SJCRH30 (cell line): ENCODE measurements around the gene NCDN. TPM values are rescaled to one million over a fixed set of nuclear protein-coding genes. Genes with fewer than 3 reads are reported as not detected.
A peak's percentile ranks its signal among the peaks of the same experiment; 100 is the strongest.

Experiments
- DNase-seq, 2 experiments: peaks; one replicate each; pipeline ENCODE4 v3.0.0-alpha.2; 2015 to 2020
- H3K27ac ChIP-seq: fragments of 250-450 bp; sonication (Bioruptor Pico); 2 replicates; pipeline ENCODE4 v1.5.1; 2020; ENCODE audit warnings: mild to moderate bottlenecking, moderate library complexity
- H3K27me3 ChIP-seq: fragments of 250-450 bp; sonication (Bioruptor Pico); 2 replicates; pipeline ENCODE4 v1.5.1; 2020; ENCODE audit warnings: mild to moderate bottlenecking, moderate library complexity
- H3K36me3 ChIP-seq: fragments of 250-450 bp; sonication (Bioruptor Pico); 2 replicates; pipeline ENCODE4 v1.5.1; 2020; ENCODE audit warnings: mild to moderate bottlenecking, moderate library complexity
- H3K4me1 ChIP-seq: fragments of 250-450 bp; sonication (Bioruptor Pico); 2 replicates; pipeline ENCODE4 v1.5.1; 2020; ENCODE audit warnings: mild to moderate bottlenecking, moderate library complexity
- H3K4me3 ChIP-seq: fragments of 250-450 bp; sonication (Bioruptor Pico); 2 replicates; pipeline ENCODE4 v1.5.1; 2020; ENCODE audit warnings: mild to moderate bottlenecking, moderate library complexity
- H3K9me3 ChIP-seq: fragments of 250-450 bp; sonication (Bioruptor Pico); replicated peaks from 2 replicates; pipeline ENCODE4 v1.5.1; 2020; ENCODE audit warnings: mild to moderate bottlenecking, moderate library complexity
- total RNA-seq: library from RNA; depleted of rRNA; stranded (reverse); fragments of >200 nt; shearing (Covaris generic); gene quantifications from 2 replicates; pipeline ENCODE4 v1.2.3, GENCODE V29; 2014

The NCDN gene
- total RNA-seq, 1 experiment from 2014 or later = 21.7 TPM

DNA sequence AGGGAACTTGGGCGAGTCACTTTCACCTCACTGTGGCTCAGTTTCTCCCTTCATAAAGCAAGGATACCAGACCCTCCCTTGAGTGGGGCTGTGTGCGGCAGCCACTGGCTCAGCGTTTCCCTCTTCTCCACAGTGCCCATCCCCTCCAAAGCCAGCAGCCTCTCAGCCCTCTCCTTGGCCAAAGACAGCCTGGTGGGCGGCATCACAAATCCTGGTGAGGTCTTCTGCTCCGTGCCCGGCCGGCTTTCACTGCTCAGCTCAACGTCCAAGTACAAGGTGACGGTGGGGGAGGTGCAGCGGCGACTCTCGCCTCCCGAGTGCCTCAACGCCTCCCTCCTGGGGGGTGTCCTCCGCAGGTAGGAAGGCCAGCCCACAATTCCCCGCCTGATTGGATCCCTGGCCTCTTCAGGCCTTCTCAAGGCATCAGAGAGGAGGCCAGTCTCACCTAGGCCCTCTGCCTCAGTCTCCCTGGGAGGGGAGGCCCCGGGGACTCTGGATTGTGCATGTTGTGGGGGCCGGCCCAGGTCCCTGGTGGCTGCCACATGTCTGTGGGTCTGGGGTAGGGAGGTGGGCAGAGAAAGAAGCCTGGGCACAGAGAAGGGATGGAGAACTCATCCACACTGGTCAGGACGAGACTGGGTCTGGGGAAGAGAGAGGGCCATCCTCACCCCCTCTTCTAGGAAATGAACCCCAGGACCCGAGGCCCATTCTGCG is 30.8 kb downstream of the NCDN start:
- Histone ChIP-seq H3K27me3 (no peaks in the 10 kb centered on the region), H3K9me3 (no peaks in the 10 kb centered on the region), H3K27ac (no peak overlapping the region), H3K4me3 (no peak overlapping the region), H3K36me3 (peaks cover 27% of the 10 kb centered on the region), H3K4me1 (no peaks in the 10 kb centered on the region)
- no peak for DNase-seq

DNA sequence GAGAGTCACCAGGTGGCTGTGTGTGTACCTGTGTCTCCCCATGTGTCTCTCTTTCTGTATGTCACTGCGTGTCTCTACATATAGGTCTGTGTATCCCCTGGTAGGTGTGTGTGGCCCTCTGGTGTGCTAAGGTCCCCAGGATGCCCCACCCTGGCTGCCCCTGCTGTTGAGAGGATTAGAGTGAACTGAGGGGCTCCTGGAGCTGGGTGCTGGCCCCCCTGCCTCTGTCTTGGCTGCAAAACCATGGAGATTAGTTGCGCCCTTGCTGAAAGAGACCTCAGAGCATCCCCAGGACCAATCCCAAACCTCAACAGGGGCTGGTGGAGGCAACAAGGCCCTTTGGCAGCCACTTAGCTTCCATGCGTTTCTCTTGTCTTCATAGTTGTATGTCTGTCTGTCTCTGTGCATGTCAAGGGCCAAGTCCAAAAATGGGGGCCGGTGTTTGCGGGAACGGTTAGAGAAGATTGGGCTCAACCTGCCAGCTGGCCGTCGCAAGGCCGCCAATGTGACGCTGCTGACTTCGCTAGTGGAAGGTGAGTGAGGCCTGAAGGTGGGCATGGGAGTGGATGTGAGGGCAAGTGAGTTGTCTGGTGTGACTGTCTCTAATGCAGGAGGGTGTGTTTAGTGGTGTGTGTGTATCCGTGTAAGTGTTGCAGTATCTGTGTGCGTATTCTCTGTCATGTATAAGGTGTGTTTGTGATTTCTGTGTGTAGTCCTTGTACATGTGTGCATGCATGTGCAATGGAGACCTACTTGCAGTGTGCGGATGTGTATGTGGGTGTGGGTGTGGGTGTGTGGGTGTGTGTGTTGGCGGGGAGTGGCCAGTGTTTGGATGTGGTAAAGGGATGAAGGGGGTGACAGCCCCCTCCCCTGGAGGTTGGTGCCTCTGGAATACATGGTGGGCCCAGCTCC is 32.2 kb downstream of the NCDN start:
- H3K4me1 ChIP-seq = no peaks in the 10 kb centered on the region
- no peaks in the 10 kb centered on the region for H3K27me3 ChIP-seq
- H3K4me3 ChIP-seq = no peak overlapping the region
- no peaks in the 10 kb centered on the region for H3K9me3 ChIP-seq
- peaks cover 28% of the 10 kb centered on the region for H3K36me3 ChIP-seq
- H3K27ac ChIP-seq = no peak overlapping the region
- no peak for DNase-seq

DNA sequence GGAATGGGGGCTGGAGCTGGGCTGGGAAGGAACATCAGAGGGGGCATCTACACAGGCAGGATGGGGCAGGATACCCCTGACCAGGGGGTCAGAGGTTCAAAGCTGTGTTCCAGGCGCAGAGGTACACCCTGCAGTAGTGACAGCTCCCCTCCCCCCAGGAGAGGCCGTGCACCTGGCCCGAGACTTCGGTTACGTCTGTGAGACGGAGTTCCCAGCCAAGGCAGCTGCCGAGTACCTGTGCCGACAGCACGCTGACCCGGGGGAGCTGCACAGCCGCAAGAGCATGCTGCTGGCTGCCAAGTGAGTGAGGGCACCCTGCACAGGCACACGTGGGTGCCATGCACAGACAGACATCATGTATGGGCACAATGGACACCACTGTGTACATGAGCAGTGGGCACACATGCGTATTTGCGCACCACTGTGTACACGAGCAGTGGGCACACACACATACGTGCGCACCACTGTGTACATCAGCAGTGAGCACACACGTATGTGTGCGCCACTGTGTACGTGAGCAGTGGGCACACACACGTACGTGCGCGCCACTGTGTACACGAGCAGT is 33.0 kb downstream of the NCDN start:
- no peak overlapping the region for H3K27ac ChIP-seq
- DNase-seq = no peak
- H3K27me3 ChIP-seq = no peaks in the 10 kb centered on the region
- no peaks in the 10 kb centered on the region for H3K4me1 ChIP-seq
- H3K4me3 ChIP-seq = no peak overlapping the region
- no peaks in the 10 kb centered on the region for H3K9me3 ChIP-seq
- H3K36me3 ChIP-seq = peaks cover 31% of the 10 kb centered on the region

GRCh38 chr1:35591211-35591610 is 33.6 kb downstream of the NCDN start:
- DNase-seq = no peak
- no peaks in the 10 kb centered on the region for H3K4me1 ChIP-seq
- H3K9me3 ChIP-seq = no peaks in the 10 kb centered on the region

DNA sequence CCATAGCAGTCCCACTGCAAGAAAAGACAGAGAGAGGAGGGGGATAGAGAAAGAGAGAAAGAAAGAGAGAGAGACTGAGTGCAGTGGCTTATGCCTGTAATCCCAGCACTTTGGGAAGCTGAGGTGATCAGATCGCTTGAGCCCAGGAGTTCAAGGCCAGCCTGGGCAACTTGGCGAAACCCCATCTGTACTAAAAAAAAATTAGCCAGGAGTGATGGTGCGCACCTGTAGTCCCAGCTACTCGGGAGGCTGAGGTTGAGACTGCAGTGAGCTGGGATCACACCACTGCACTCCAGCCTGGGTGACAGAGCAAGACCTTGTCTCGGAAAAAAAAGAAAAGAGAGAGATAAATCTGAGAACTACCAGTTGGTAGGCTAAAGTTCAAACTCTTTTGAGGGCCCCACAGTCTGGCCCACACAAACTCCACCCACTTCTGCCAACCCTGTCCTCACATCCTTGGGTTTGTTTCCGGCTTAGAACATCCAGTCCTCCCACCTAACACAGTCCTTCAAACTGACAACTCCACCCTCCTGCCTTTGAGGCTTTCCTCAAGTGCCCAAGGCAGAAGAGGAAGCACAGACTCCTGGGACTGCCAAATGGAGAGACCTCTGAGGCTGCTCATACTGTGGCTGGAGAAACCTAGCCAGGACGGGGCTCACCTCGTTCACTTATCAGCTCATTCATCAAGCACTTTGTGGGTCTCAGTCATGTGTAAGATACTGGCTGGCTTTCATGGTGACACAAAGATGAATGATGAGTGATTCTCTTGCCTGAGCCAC is 35.6 kb downstream of the NCDN start:
- no peak for DNase-seq

More at GRCh38 chr1:35591211-35591610, 33.6 kb downstream of the NCDN start:
- Histone ChIP-seq H3K36me3 (peaks cover 33% of the 10 kb centered on the region), H3K27me3 (no peaks in the 10 kb centered on the region), H3K27ac (no peak overlapping the region), H3K4me3 (no peak overlapping the region)

DNA sequence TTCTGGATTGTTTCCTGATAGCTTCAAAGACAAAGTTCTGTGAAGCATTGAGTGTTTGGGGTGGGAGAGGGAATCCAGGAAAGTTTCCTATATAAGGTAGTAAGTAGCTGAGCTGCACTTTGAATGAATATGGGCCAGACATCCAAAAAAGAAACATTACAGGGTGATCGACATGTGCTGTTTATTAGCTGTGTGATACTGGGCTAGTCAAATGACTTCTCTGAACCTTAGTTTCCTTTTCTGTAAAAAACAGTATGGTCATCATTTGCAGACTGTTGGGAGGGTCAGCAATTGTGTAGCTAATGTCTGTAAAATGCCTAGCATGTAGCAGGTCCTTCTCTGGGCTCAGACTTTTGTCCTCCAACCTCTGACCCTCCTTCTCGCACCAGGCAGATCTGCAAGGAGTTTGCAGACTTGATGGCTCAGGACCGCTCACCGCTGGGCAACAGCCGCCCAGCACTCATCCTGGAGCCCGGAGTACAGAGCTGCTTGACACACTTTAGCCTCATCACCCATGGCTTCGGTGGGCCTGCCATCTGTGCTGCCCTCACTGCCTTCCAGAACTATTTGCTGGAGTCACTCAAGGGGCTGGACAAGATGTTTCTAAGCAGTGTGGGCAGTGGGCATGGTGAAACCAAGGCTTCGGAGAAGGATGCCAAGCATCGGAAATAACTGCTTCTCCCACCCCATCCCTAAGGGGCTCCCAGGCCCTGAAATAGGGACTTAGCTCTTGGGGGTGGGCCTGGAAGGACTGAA is 36.6 kb downstream of the NCDN start:
- no peak for DNase-seq
- Histone ChIP-seq H3K9me3 (no peaks in the 10 kb centered on the region), H3K36me3 (peaks cover 42% of the 10 kb centered on the region), H3K27ac (no peak overlapping the region), H3K4me1 (peaks cover 17% of the 10 kb centered on the region), H3K27me3 (no peaks in the 10 kb centered on the region), H3K4me3 (no peak overlapping the region)

More for the DNA sequence above, 35.6 kb downstream of the NCDN start:
- H3K9me3 ChIP-seq = no peaks in the 10 kb centered on the region
- no peak overlapping the region for H3K27ac ChIP-seq
- no peak overlapping the region for H3K4me3 ChIP-seq
- peaks cover 41% of the 10 kb centered on the region for H3K36me3 ChIP-seq
- no peaks in the 10 kb centered on the region for H3K27me3 ChIP-seq
- H3K4me1 ChIP-seq = peaks cover 7% of the 10 kb centered on the region

DNA sequence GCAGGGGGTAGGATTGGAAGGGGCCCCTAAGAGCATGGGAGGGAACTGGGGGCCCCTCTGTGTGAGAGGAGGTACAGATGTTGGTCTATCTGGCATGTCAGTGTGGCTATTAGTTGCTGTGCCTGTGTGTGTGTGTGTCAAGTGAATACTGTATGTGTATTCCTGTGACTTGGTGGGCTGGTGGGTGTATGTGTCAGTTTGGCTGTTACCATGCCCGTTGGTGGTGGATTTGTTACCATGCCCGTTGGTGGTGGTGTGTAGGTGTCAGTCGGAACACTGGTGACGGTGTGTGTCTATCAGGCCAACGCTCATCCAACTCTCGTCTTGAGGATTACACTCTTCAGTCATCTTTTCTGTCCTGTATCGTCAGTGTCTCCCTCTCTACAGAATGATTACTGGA is 38.1 kb downstream of the NCDN start:
- no peaks in the 10 kb centered on the region for H3K9me3 ChIP-seq
- peaks cover 47% of the 10 kb centered on the region for H3K36me3 ChIP-seq
- no peaks in the 10 kb centered on the region for H3K27me3 ChIP-seq
- H3K4me3 ChIP-seq = no peak overlapping the region
- H3K4me1 ChIP-seq = peaks cover 32% of the 10 kb centered on the region
- DNase-seq = no peak
- no peak overlapping the region for H3K27ac ChIP-seq

- peaks cover 32% of the 10 kb centered on the region for H3K4me1 ChIP-seq
- no peaks in the 10 kb centered on the region for H3K27me3 ChIP-seq
- H3K27ac ChIP-seq = no peak overlapping the region
- H3K36me3 ChIP-seq = peaks cover 52% of the 10 kb centered on the region
- no peaks in the 10 kb centered on the region for H3K9me3 ChIP-seq
- H3K4me3 ChIP-seq = no peak overlapping the region
- no peak for DNase-seq
Observed at GRCh38 chr1:35597870-35598269, 40.3 kb downstream of the NCDN start.

GRCh38 chr1:35598895-35599294 is 41.3 kb downstream of the NCDN start:
- Histone ChIP-seq H3K27me3 (no peaks in the 10 kb centered on the region), H3K9me3 (no peaks in the 10 kb centered on the region), H3K27ac (peak overlapping the region; percentile 93), H3K36me3 (peaks cover 52% of the 10 kb centered on the region), H3K4me1 (peaks cover 41% of the 10 kb centered on the region), H3K4me3 (no peak overlapping the region)
- peak; percentile 93 to 98 for DNase-seq

DNA sequence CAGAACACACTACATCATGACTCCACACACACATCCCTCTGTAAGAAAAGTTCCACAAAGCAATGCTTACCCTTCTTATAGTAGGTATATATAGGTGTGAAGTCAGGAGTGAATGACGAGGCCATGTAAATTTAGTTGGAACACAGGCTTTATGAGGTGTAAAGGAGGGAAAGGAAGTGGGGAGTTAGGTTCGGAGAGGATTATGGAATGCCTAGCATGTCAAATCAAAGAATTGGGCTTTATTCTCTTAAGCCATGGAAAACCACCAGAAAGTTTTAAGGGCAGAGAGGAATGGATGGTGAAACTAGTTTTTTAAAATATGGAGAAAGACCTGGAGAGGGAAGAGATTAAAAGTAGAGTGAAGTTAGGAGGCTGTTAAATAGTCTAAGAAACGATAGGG is 41.8 kb downstream of the NCDN start:
- Histone ChIP-seq H3K36me3 (peaks cover 56% of the 10 kb centered on the region), H3K4me1 (peaks cover 45% of the 10 kb centered on the region), H3K27ac (peak overlapping the region; percentile 93), H3K4me3 (no peak overlapping the region), H3K9me3 (no peaks in the 10 kb centered on the region), H3K27me3 (no peaks in the 10 kb centered on the region)
- peak; percentile 39 to 86 for DNase-seq

- Histone ChIP-seq H3K4me3 (no peak overlapping the region), H3K36me3 (peaks cover 52% of the 10 kb centered on the region), H3K9me3 (no peaks in the 10 kb centered on the region), H3K27ac (peak overlapping the region; percentile 93), H3K4me1 (peaks cover 53% of the 10 kb centered on the region), H3K27me3 (no peaks in the 10 kb centered on the region)
- no peak for DNase-seq
Observed at GRCh38 chr1:35600593-35600992, 43.0 kb downstream of the NCDN start.

DNA sequence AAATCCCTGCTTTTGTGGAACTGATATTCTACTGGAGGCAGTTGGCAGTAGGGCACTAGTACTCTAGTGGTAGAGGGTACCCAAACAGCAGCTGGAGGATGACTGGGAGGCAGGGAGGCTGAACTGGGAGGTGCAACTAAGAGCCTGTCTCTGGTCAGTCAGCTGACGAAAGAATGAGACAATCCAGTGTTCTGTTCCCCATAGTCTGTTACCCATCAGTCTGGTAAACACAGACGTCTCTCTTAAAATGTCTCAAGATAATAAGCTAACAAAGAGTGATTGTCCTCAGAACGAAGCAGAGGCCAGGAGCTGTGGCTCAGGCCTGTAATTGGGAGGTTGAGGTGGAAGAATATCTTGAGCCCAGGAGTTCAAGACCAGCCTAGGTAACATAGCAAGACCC is 45.9 kb downstream of the NCDN start:
- Histone ChIP-seq H3K27ac (peak overlapping the region; percentile 94), H3K4me3 (no peak overlapping the region), H3K4me1 (peaks cover 66% of the 10 kb centered on the region), H3K9me3 (no peaks in the 10 kb centered on the region), H3K27me3 (no peaks in the 10 kb centered on the region), H3K36me3 (peaks cover 61% of the 10 kb centered on the region)
- DNase-seq = peak in 1 of 2 experiments; percentile 57

GRCh38 chr1:35603941-35604340 is 46.3 kb downstream of the NCDN start:
- peak in 1 of 2 experiments; percentile 36 for DNase-seq
- Histone ChIP-seq H3K4me3 (peak overlapping the region; percentile 42), H3K36me3 (peaks cover 65% of the 10 kb centered on the region), H3K4me1 (peaks cover 61% of the 10 kb centered on the region), H3K27ac (peak overlapping the region; percentile 94), H3K27me3 (no peaks in the 10 kb centered on the region), H3K9me3 (no peaks in the 10 kb centered on the region)
